Endothelial cell of umbilical vein (primary cell): ENCODE results near the gene CREG2.

Source experiments
- CTCF ChIP-seq, 2 donors: IDR thresholded peaks; 1 replicate in 1 of 2; 2 replicates in 1 of 2; pipeline ENCODE4 v1.5.1; 2011; ENCODE audit warnings: low read length in 2 of 2, mild to moderate bottlenecking in 2 of 2, moderate library complexity in 2 of 2, control low read depth in 1 of 2, inconsistent platforms in 1 of 2, low read depth in 1 of 2; ENCODE audit not compliant: insufficient read depth in 1 of 2; ENCODE audit errors: extremely low read depth in 1 of 2
- EZH2 ChIP-seq: IDR thresholded peaks from 2 replicates; pipeline ENCODE4 v1.6.1; 2012; ENCODE audit warnings: borderline replicate concordance, low read depth, mild to moderate bottlenecking, moderate library complexity, low read length, inconsistent platforms; ENCODE audit not compliant: severe bottlenecking
- JUN ChIP-seq: IDR thresholded peaks from 2 replicates; pipeline ENCODE4 v1.6.1; 2011; ENCODE audit warnings: borderline replicate concordance, low read depth; ENCODE audit not compliant: insufficient read length, insufficient read depth
- MYC ChIP-seq: IDR thresholded peaks from one replicate; pipeline ENCODE4 v1.6.1; 2011; ENCODE audit warnings: mild to moderate bottlenecking, low read depth, low read length
- POLR2A ChIP-seq: IDR thresholded peaks from 2 replicates; pipeline ENCODE4 v1.6.1; 2012; ENCODE audit warnings: low read depth, mild to moderate bottlenecking, control low read depth, low read length
- POLR2AphosphoS5 ChIP-seq: IDR thresholded peaks from 2 replicates; pipeline ENCODE4 v1.6.1; 2012; ENCODE audit warnings: low read depth, mild to moderate bottlenecking, control low read depth, low read length, moderate library complexity; ENCODE audit not compliant: insufficient read depth

GRCh38 chr2:101332885-101333766, 54.2 kb downstream of the CREG2 start:
- TF ChIP-seq CTCF (IDR thresholded peaks at IDR 0.05; ENCODE audit: extremely low read depth in 1 of 2, insufficient read depth in 1 of 2, low read depth in 1 of 2, low read length in 2 of 2) (no peak), POLR2AphosphoS5 (no peak), MYC (no peak), POLR2A (no peak), JUN (no peak), EZH2 (no peak)
